ENCODE measurements around the gene TRIM47. TPM values are rescaled to one million over a fixed set of nuclear protein-coding genes. Genes with fewer than 3 reads are reported as not detected.
A peak's percentile ranks its signal among the peaks of the same experiment; 100 is the strongest.

Gene TRIM47
- total and polyA plus RNA-seq, 2 experiments from 2014 or later: 1.2 to 1.4 TPM

GRCh38 chr17:75830164-75831031 is 48.0 kb downstream of the TRIM47 start:
- peak; percentile 20 for DNase-seq
- in situ Hi-C loops (cut with MboI): no loop called here
- H3K79me2 ChIP-seq (ENCODE audit: insufficient read depth): no peaks in the 10 kb centered on the region

GRCh38 chr17:75829747-75830146 is 48.6 kb downstream of the TRIM47 start:
- in situ Hi-C loops (cut with MboI): no loop called here
- Histone ChIP-seq H3K79me2 (ENCODE audit: insufficient read depth) (no peaks in the 10 kb centered on the region), H3K9me3 (ENCODE audit: low read depth) (no peaks in the 10 kb centered on the region), H3K36me3 (ENCODE audit: low read depth) (no peaks in the 10 kb centered on the region), H4K20me1 (ENCODE audit: insufficient read depth) (no peaks in the 10 kb centered on the region), H3K27ac (no peak overlapping the region), H3K4me3 (no peak overlapping the region), H3K9ac (no peak overlapping the region), H3K4me1 (ENCODE audit: insufficient read depth) (peaks cover 9% of the 10 kb centered on the region), H3K9me2 (ENCODE audit: insufficient read depth) (no peaks in the 10 kb centered on the region), H3K4me2 (ENCODE audit: unreplicated experiment) (no peak overlapping the region), H3F3A (ENCODE audit: insufficient read depth) (no peaks in the 10 kb centered on the region), H2AFZ (no peak overlapping the region), H3K27me3 (replicated peaks; ENCODE audit: insufficient read depth) (no peaks in the 10 kb centered on the region)
- TF ChIP-seq EZH2 (IDR thresholded peaks at IDR 0.05; ENCODE audit: insufficient read depth, poor library complexity, severe bottlenecking) (no peak), EZH2phosphoT487 (IDR thresholded peaks at IDR 0.05; ENCODE audit: insufficient read depth, low read depth) (no peak)
- no peak for DNase-seq
- 79 to 83% methylated on average over 7 of the region's 7 CpGs for WGBS, 2 experiments (ENCODE audit: low coverage in 1 of 2, low lambda C conversion rate in 2 of 2, missing lambda C conversion rate in 2 of 2)

More at GRCh38 chr17:75830164-75831031, 48.0 kb downstream of the TRIM47 start:
- no peaks in the 10 kb centered on the region for H4K20me1 ChIP-seq (ENCODE audit: insufficient read depth)
- H3K4me2 ChIP-seq (ENCODE audit: unreplicated experiment): no peak overlapping the region
- H3K27ac ChIP-seq: no peak overlapping the region
- H3F3A ChIP-seq (ENCODE audit: insufficient read depth): no peaks in the 10 kb centered on the region
- no peak overlapping the region for H3K4me3 ChIP-seq
- 77% methylated on average over 24 to 27 of the region's 27 CpGs for WGBS, 2 experiments (ENCODE audit: low coverage in 1 of 2, low lambda C conversion rate in 2 of 2, missing lambda C conversion rate in 2 of 2)
- TF ChIP-seq EZH2 (IDR thresholded peaks at IDR 0.05; ENCODE audit: insufficient read depth, poor library complexity, severe bottlenecking) (no peak), EZH2phosphoT487 (IDR thresholded peaks at IDR 0.05; ENCODE audit: insufficient read depth, low read depth) (no peak)
- H3K4me1 ChIP-seq (ENCODE audit: insufficient read depth): peaks cover 9% of the 10 kb centered on the region
- H3K36me3 ChIP-seq (ENCODE audit: low read depth): no peaks in the 10 kb centered on the region
- H2AFZ ChIP-seq: no peak overlapping the region
- no peaks in the 10 kb centered on the region for H3K9me2 ChIP-seq (ENCODE audit: insufficient read depth)
- H3K9me3 ChIP-seq (ENCODE audit: low read depth): no peaks in the 10 kb centered on the region
- H3K27me3 ChIP-seq (replicated peaks; ENCODE audit: insufficient read depth): no peaks in the 10 kb centered on the region
- no peak overlapping the region for H3K9ac ChIP-seq

GRCh38 chr17:75828741-75829140 is 49.6 kb downstream of the TRIM47 start:
- no peak overlapping the region for H3K27ac ChIP-seq
- H3F3A ChIP-seq (ENCODE audit: insufficient read depth): no peaks in the 10 kb centered on the region
- H3K4me3 ChIP-seq: no peak overlapping the region
- H3K36me3 ChIP-seq (ENCODE audit: low read depth): no peaks in the 10 kb centered on the region
- H3K9me2 ChIP-seq (ENCODE audit: insufficient read depth): no peaks in the 10 kb centered on the region
- 90% methylated on average over 18 to 19 of the region's 19 CpGs for WGBS, 2 experiments (ENCODE audit: low coverage in 1 of 2, low lambda C conversion rate in 2 of 2, missing lambda C conversion rate in 2 of 2)
- no peaks in the 10 kb centered on the region for H3K79me2 ChIP-seq (ENCODE audit: insufficient read depth)
- TF ChIP-seq EZH2phosphoT487 (IDR thresholded peaks at IDR 0.05; ENCODE audit: insufficient read depth, low read depth): no peak
- H3K4me1 ChIP-seq (ENCODE audit: insufficient read depth): peaks cover 9% of the 10 kb centered on the region
- H2AFZ ChIP-seq: no peak overlapping the region
- no peak for DNase-seq
- no peak overlapping the region for H3K4me2 ChIP-seq (ENCODE audit: unreplicated experiment)
- no peak overlapping the region for H3K9ac ChIP-seq
- in situ Hi-C loops (cut with MboI): no loop called here
- H3K9me3 ChIP-seq (ENCODE audit: low read depth): no peaks in the 10 kb centered on the region
- no peaks in the 10 kb centered on the region for H3K27me3 ChIP-seq (replicated peaks; ENCODE audit: insufficient read depth)
- no peaks in the 10 kb centered on the region for H4K20me1 ChIP-seq (ENCODE audit: insufficient read depth)

GRCh38 chr17:75828076-75828400 is 50.3 kb downstream of the TRIM47 start:
- H3K9ac ChIP-seq: no peak overlapping the region; the same call in 1 of the 2 replicates
- no peaks in the 10 kb centered on the region for H3F3A ChIP-seq (ENCODE audit: insufficient read depth)
- peaks cover 9% of the 10 kb centered on the region for H3K4me1 ChIP-seq (ENCODE audit: insufficient read depth)
- H3K36me3 ChIP-seq (ENCODE audit: low read depth): no peaks in the 10 kb centered on the region
- H3K27me3 ChIP-seq (replicated peaks; ENCODE audit: insufficient read depth): no peaks in the 10 kb centered on the region
- 77 to 80% methylated on average over 11 of the region's 11 CpGs for WGBS, 2 experiments (ENCODE audit: low coverage in 1 of 2, low lambda C conversion rate in 2 of 2, missing lambda C conversion rate in 2 of 2)
- no peak overlapping the region for H3K4me2 ChIP-seq (ENCODE audit: unreplicated experiment)
- no peak overlapping the region for H3K4me3 ChIP-seq
- no peaks in the 10 kb centered on the region for H3K79me2 ChIP-seq (ENCODE audit: insufficient read depth)
- H2AFZ ChIP-seq: peak overlapping the region; percentile 47; the same call in 1 of the 2 replicates
- no peaks in the 10 kb centered on the region for H3K9me3 ChIP-seq (ENCODE audit: low read depth)
- no peak overlapping the region for H3K27ac ChIP-seq
- TF ChIP-seq EZH2phosphoT487 (IDR thresholded peaks at IDR 0.05; ENCODE audit: insufficient read depth, low read depth) (no peak), EZH2 (IDR thresholded peaks at IDR 0.05; ENCODE audit: insufficient read depth, poor library complexity, severe bottlenecking) (no peak)
- no peaks in the 10 kb centered on the region for H3K9me2 ChIP-seq (ENCODE audit: insufficient read depth)
- H4K20me1 ChIP-seq (ENCODE audit: insufficient read depth): no peaks in the 10 kb centered on the region
- in situ Hi-C loops (cut with MboI): no loop called here
- no peak for DNase-seq
